ENCODE results near the gene SLC35G1. TPM values are rescaled to one million over a fixed set of nuclear protein-coding genes. Genes with fewer than 3 reads are reported as not detected.

Gene SLC35G1, protein sequence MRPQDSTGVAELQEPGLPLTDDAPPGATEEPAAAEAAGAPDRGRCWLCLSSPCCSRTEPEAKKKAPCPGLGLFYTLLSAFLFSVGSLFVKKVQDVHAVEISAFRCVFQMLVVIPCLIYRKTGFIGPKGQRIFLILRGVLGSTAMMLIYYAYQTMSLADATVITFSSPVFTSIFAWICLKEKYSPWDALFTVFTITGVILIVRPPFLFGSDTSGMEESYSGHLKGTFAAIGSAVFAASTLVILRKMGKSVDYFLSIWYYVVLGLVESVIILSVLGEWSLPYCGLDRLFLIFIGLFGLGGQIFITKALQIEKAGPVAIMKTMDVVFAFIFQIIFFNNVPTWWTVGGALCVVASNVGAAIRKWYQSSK
- 1 to 10 TPM; 5.2 to 7.2 (median 5.7) TPM for total RNA-seq (2021; fragmentation: NEBNext Ultra II Directional; extraction: Animal tissue kit (Norgen Biotek cat#: 25700))
- long read RNA-seq, transcript SLC35G1-203 (3 exons, 3,036 nt): major isoform, 5 of 12 reads
- long read RNA-seq, partial matches to known transcripts: 0 of 12 reads
- long read RNA-seq, other reads (novel, unspliced or antisense): 7 of 12 reads

DNA sequence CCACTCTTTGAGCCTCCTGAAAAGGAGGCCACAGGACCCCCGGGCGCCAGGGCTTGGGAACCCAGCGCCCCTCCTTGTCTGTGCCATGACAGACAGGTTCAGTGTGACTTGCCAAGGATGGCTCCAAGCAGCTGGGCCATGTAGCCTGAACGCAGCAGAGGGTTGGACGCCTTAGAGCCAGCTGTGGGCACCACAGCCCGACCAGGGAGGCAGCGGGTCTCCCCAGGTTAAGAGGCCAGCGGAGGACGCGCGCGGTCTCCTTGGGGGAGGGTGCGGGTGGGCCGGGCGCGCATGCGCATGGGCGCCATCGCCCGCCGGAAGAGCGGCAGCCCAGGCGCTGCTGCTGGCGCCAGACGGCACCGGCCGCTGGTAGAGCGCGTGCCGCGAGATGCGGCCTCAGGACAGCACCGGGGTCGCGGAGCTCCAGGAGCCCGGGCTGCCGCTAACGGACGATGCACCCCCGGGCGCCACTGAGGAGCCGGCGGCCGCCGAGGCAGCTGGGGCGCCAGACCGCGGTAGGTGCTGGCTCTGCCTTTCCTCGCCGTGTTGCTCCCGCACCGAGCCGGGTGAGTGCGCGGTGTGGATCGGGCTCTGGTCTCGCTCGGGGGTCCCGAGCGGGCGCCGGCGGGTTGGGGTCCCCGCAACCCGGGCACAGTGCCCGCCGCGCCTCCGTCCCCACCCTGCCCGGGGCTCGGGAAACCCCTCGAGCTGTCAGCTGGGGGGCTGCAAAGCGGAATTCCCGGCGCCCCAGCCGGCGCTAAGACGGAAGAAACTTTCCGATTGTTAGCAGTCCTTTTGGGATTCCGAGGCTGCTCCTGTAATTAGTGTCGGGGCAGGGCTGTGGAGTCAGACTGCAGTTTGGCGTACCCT is at the start of gene SLC35G1:
TSS of gene SLC35G1 (plus strand) at position 333 of the 870 bp plus-strand sequence. CDS start at position 389, 56 bp downstream.
- Mint-ChIP-seq H3K27me3 (ENCODE audit: insufficient read depth) (peaks cover 2% of the 10 kb centered on the region; the same call in 1 of the 2 replicates), H3K27ac (peak within 1 kb of the TSS; percentile 73)
- peak; percentile 15 for DNase-seq

DNA sequence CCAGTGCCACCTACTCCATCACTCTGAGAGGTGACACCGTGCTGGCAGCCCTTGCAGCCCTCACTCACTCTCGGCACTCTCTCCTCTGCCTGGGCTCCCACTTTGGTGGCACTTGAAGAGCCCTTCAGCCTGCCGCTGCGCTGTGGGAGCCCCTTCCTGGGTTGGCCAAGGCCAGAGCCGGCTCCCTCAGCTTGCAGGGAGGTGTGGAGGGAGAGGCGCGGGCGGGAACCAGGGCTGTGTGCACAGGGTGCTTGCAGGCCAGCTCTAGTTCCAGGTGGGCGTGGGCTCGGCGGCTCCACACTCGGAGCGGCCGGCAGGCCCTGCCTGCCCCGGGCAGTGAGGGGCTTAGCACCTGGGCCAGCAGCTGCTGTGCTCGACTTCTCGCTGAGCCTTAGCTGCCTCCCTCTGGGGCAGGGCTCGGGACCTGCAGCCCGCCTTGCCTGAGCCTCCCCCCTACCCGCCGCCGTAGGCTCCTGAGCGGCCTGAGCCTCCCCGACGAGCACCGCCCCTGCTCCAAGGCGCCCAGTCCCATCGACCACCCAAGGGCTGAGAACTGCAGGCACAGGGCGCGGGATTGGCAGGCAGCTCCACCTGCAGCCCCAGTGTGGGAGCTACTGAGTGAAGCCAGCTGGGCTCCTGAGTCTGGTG is 48.7 kb upstream of the SLC35G1 start:
- Mint-ChIP-seq H3K4me1 (ENCODE audit: low read depth) (no peaks in the 10 kb centered on the region), H3K27me3 (ENCODE audit: insufficient read depth) (peaks cover 23% of the 10 kb centered on the region), H3K27ac (no peak overlapping the region), H3K4me3 (no peak overlapping the region), H3K9me3 (peaks cover 5% of the 10 kb centered on the region; the same call in 1 of the 2 replicates), H3K36me3 (ENCODE audit: low read depth) (peaks cover 6% of the 10 kb centered on the region; the same call in 1 of the 2 replicates)
- TF ChIP-seq, protein P1, sequence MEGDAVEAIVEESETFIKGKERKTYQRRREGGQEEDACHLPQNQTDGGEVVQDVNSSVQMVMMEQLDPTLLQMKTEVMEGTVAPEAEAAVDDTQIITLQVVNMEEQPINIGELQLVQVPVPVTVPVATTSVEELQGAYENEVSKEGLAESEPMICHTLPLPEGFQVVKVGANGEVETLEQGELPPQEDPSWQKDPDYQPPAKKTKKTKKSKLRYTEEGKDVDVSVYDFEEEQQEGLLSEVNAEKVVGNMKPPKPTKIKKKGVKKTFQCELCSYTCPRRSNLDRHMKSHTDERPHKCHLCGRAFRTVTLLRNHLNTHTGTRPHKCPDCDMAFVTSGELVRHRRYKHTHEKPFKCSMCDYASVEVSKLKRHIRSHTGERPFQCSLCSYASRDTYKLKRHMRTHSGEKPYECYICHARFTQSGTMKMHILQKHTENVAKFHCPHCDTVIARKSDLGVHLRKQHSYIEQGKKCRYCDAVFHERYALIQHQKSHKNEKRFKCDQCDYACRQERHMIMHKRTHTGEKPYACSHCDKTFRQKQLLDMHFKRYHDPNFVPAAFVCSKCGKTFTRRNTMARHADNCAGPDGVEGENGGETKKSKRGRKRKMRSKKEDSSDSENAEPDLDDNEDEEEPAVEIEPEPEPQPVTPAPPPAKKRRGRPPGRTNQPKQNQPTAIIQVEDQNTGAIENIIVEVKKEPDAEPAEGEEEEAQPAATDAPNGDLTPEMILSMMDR (IDR thresholded peaks at IDR 0.05): no peak
- no peak for DNase-seq

More for the DNA sequence above, at the start of gene SLC35G1:
- TF ChIP-seq, protein P1 (IDR thresholded peaks at IDR 0.05): no peak; the same call in 1 of the 2 replicates
- Mint-ChIP-seq H3K36me3 (ENCODE audit: low read depth) (no peaks in the 10 kb centered on the region), H3K4me1 (ENCODE audit: low read depth) (peaks cover 25% of the 10 kb centered on the region), H3K9me3 (no peaks in the 10 kb centered on the region), H3K4me3 (peak within 1 kb of the TSS; percentile 91)

DNA sequence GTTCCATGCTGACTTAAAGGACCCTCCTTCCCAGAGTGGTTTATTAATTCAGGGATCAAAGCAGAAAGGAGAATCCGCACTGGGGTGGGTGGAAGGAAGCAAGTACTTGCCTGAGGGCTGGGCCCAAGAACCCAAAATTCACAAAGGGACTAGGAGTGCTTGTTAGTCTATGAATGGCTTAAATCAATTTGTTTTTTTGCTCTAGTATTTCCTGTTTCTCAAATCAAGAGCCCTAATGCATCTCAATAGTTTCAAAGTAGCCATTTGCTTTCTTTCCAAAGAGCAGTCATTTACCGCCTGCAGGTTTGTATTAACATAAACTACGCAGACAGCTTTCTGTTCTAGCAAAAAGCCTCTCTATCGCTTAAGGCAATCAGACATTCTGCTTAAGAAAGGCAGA is 44.2 kb upstream of the SLC35G1 start:
- peaks cover 36% of the 10 kb centered on the region for H3K27me3 Mint-ChIP-seq (ENCODE audit: insufficient read depth)
- H3K4me1 Mint-ChIP-seq (ENCODE audit: low read depth): no peaks in the 10 kb centered on the region
- DNase-seq: no peak
- H3K36me3 Mint-ChIP-seq (ENCODE audit: low read depth): peaks cover 6% of the 10 kb centered on the region; the same call in 1 of the 2 replicates
- TF ChIP-seq, protein P1 (IDR thresholded peaks at IDR 0.05): no peak
- H3K9me3 Mint-ChIP-seq: peaks cover 5% of the 10 kb centered on the region; the same call in 1 of the 2 replicates
- H3K4me3 Mint-ChIP-seq: no peak overlapping the region
- no peak overlapping the region for H3K27ac Mint-ChIP-seq

DNA sequence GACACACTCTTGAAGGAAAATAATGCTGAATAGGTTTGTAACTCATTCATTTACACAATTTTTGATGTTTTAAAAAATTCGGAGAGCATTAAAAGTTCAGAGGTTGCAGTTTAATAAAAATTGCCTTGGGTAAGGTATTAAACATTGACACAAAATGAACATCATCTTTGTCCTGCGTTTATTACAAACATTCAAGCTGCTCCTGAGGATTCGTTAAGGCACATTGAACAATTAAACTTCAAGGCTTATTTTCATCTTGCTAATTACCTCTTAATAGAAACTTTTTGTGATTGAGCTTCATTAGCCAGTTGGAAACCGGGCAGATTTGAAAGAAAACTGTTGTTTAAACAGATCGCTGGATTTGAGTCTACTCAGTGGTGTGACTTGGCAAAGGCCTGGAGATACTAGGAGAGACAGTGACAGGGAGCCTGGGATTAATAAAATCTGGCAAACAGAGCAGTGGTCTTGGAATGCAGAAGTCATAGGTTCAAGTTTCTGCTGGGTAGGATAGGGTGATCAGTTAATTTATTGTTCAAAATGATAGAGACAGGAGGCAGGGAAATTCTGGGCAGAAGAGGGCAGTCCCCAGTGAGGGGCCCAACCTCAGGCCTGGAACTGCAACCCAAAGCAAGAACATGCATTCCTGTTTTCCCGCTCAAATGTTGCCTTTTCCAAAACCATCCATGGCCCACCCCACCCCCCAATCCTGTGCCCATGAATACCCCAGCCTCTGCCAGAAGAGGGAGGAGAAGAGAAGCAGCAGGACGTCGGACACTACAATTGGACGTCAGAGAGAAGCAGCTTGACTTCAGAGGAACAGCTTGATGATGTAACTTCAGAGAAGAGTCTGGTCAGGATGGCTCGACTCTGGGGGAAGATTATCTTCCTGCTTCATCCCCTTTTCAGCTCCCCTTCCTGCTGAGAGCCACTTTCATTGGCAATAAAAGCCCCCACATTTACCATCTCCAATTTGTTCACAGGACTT is 43.5 kb upstream of the SLC35G1 start:
- H3K27me3 Mint-ChIP-seq (ENCODE audit: insufficient read depth): peaks cover 40% of the 10 kb centered on the region
- no peak for DNase-seq

More for the DNA sequence above, 43.5 kb upstream of the SLC35G1 start:
- Mint-ChIP-seq H3K27ac (no peak overlapping the region), H3K4me3 (no peak overlapping the region), H3K36me3 (ENCODE audit: low read depth) (peaks cover 6% of the 10 kb centered on the region; the same call in 1 of the 2 replicates), H3K9me3 (peaks cover 5% of the 10 kb centered on the region; the same call in 1 of the 2 replicates), H3K4me1 (ENCODE audit: low read depth) (no peaks in the 10 kb centered on the region)
- TF ChIP-seq, protein P1 (IDR thresholded peaks at IDR 0.05): no peak

All from HFFc6 (cell line).